HCT116 (cell line): ENCODE measurements around the gene TOPAZ1. TPM values are rescaled to one million over a fixed set of nuclear protein-coding genes. Genes with fewer than 3 reads are reported as not detected.

Source experiments
- ATAC-seq: fragments of 200-7000 bp; cut with Tn5 transposase; 2 replicates; pipeline ENCODE4 v1.9.1; 2020; ENCODE audit warnings: mild to moderate bottlenecking, moderate library complexity
- BruUV-seq: library from RNA; stranded (reverse); fragments of 400-500 nt; replicated peaks from 2 replicates; lab custom pipeline; 2021; lab: Mats Ljungman, UMichigan
- CTCF ChIA-PET: fragments of 300-600 bp; sonication (Branson Sonifier 250); formaldehyde crosslinking; loops from one replicate; lab custom pipeline; 2021; ENCODE audit warnings: antibody characterized with exemption; lab: Charles Lee
- POLR2A ChIA-PET: fragments of 300-600, 350-600 bp; sonication (Branson Sonifier 250); formaldehyde crosslinking; loops from one replicate; lab custom pipeline; 2021; ENCODE audit warnings: antibody characterized with exemption; lab: Charles Lee
- RAD21 ChIA-PET, 2 experiments: fragments of 300-600 bp; sonication (Branson Sonifier 250); formaldehyde crosslinking; loops; one replicate each; lab custom pipeline; 2023; ENCODE audit warnings: low total read pairs in 2 of 2; ENCODE audit not compliant: uncharacterized antibody in 2 of 2, unreplicated experiment in 2 of 2, low non-redundant PET in 1 of 2; lab: Charles Lee
- DNase-seq: peaks from one replicate; pipeline ENCODE4 v3.0.0-alpha.2; 2010; ENCODE audit warnings: low read depth, low spot score
- H2AFZ ChIP-seq: fragments of 200-600 bp; shearing (Covaris generic), sonication (generic); 2 replicates; pipeline ENCODE4 v1.6.1; 2017; ENCODE audit warnings: low read depth, mixed run types, mixed read lengths, antibody characterized with exemption, low read length; ENCODE audit not compliant: poor library complexity, severe bottlenecking
- H3K27ac ChIP-seq: 2 replicates; pipeline ENCODE4 v1.5.1; 2012; ENCODE audit warnings: low read depth, low read length
- H3K27me3 ChIP-seq: fragments of 200-600 bp; sonication (generic); 2 replicates; pipeline ENCODE4 v1.6.1; 2016; ENCODE audit warnings: mixed run types, low read length, mixed read lengths; ENCODE audit not compliant: insufficient read depth
- H3K36me3 ChIP-seq, 2 experiments: fragments of 200-500 bp in 1 of 2; fragments of 200-600 bp in 1 of 2; sonication (Bioruptor generic) in 1 of 2; sonication (generic) in 1 of 2; 2 replicates each; pipeline versions ENCODE4 v1.5.1 to v1.6.1; 2014 to 2016; ENCODE audit warnings: low read length in 2 of 2, inconsistent platforms in 1 of 2, mixed read lengths in 1 of 2, mixed run types in 1 of 2; ENCODE audit not compliant: insufficient read depth in 2 of 2, control insufficient read depth in 1 of 2
- H3K4me1 ChIP-seq, 2 experiments: fragments of 200-600 bp in 1 of 2; sonication (generic) in 1 of 2; 2 replicates each; pipeline versions ENCODE4 v1.5.1 to v1.6.1; 2012 to 2017; ENCODE audit warnings: low read length in 2 of 2, inconsistent platforms in 1 of 2, mild to moderate bottlenecking in 1 of 2, mixed read lengths in 1 of 2, mixed run types in 1 of 2, moderate library complexity in 1 of 2; ENCODE audit not compliant: insufficient read depth in 2 of 2, control insufficient read depth in 1 of 2
- H3K4me2 ChIP-seq: fragments of 200-600 bp; sonication (generic); 2 replicates; pipeline ENCODE4 v1.6.1; 2017; ENCODE audit warnings: mixed run types, low read length, mixed read lengths
- H3K4me3 ChIP-seq, 2 experiments: fragments of 200-600 bp in 1 of 2; sonication (generic) in 1 of 2; replicated peaks in 1 of 2; 2 replicates each; pipeline ENCODE4 v1.5.1; 2011 to 2016; ENCODE audit warnings: low read length in 2 of 2, control low read depth in 1 of 2, low read depth in 1 of 2, mild to moderate bottlenecking in 1 of 2, mixed read lengths in 1 of 2, mixed run types in 1 of 2
- H3K79me2 ChIP-seq: fragments of 200-600 bp; sonication (generic); 2 replicates; pipeline ENCODE4 v1.6.1; 2017; ENCODE audit warnings: mild to moderate bottlenecking, mixed run types, low read length, moderate library complexity, mixed read lengths; ENCODE audit not compliant: insufficient read depth
- H3K9ac ChIP-seq: fragments of 200-600 bp; sonication (generic); 2 replicates; pipeline ENCODE4 v1.6.1; 2016; ENCODE audit warnings: low read length, mixed read lengths
- H3K9me2 ChIP-seq: fragments of 200-600 bp; sonication (generic), shearing (Covaris generic); 2 replicates; pipeline ENCODE4 v1.6.1; 2017; ENCODE audit warnings: mixed run types, mild to moderate bottlenecking, moderate library complexity; ENCODE audit not compliant: insufficient read depth
- H3K9me3 ChIP-seq, 2 experiments: fragments of 200-500 bp in 1 of 2; fragments of 200-600 bp in 1 of 2; sonication (Bioruptor generic) in 1 of 2; sonication (generic) in 1 of 2; 2 replicates each; pipeline ENCODE4 v1.6.1; 2014 to 2017; ENCODE audit warnings: low read length in 2 of 2, mixed read lengths in 2 of 2, inconsistent platforms in 1 of 2, low read depth in 1 of 2, mild to moderate bottlenecking in 1 of 2, mixed run types in 1 of 2, moderate library complexity in 1 of 2; ENCODE audit not compliant: control insufficient read depth in 1 of 2, insufficient read depth in 1 of 2
- H4K20me1 ChIP-seq: fragments of 200-600 bp; sonication (generic), shearing (Covaris generic); 2 replicates; pipeline ENCODE4 v1.6.1; 2017; ENCODE audit warnings: mixed run types, mild to moderate bottlenecking, moderate library complexity; ENCODE audit not compliant: insufficient read depth
- ELF1 ChIP-seq: IDR thresholded peaks from 2 replicates; pipeline ENCODE4 v1.6.1; 2012; ENCODE audit warnings: low read depth, borderline replicate concordance
- EZH2 ChIP-seq: fragments of 200-600 bp; sonication (generic); IDR thresholded peaks from 2 replicates; pipeline ENCODE4 v1.6.1; 2017; ENCODE audit warnings: antibody characterized with exemption, mixed run types
- FOSL1 ChIP-seq: IDR thresholded peaks from 2 replicates; pipeline ENCODE4 v1.6.1; 2012; ENCODE audit warnings: low read depth
- MAX ChIP-seq: IDR thresholded peaks from 2 replicates; pipeline ENCODE4 v1.6.1; 2012
- POLR2A ChIP-seq: IDR thresholded peaks from 2 replicates; pipeline ENCODE4 v1.7.0; 2011; ENCODE audit warnings: borderline replicate concordance; ENCODE audit not compliant: insufficient read depth, insufficient read length; ENCODE audit errors: extremely low read depth
- SP1 ChIP-seq: IDR thresholded peaks from 2 replicates; pipeline ENCODE4 v1.6.1; 2012; ENCODE audit warnings: low read depth
- TCF7L2 ChIP-seq: IDR thresholded peaks from 2 replicates; pipeline ENCODE4 v1.7.0; 2011; ENCODE audit warnings: borderline replicate concordance, inconsistent platforms; ENCODE audit not compliant: insufficient read depth, insufficient read length; ENCODE audit errors: extremely low read depth
- intact Hi-C: fragments of 100-400 bp; cut with micrococcal nuclease; formaldehyde crosslinking; loops from 2 replicates; pipeline ENCODE4 v1.10.0; 2022
- total RNA-seq: library from RNA; stranded (reverse); gene quantifications from one replicate; pipeline ENCODE4 v1.2.1, GENCODE V29; 2021; ENCODE audit not compliant: unreplicated experiment
- TF ChIP-seq, protein P1 (sequence below), 3 experiments: fragments of 200-600 bp in 1 of 3; sonication (generic) in 1 of 3; IDR thresholded peaks in 2 of 3; conservative IDR thresholded peaks in 1 of 3; 2 replicates each; pipeline ENCODE4 v1.5.1; 2012 to 2017; ENCODE audit warnings: low read depth in 2 of 3, low read length in 2 of 3, antibody characterized with exemption in 1 of 3, borderline replicate concordance in 1 of 3, control low read depth in 1 of 3, mild to moderate bottlenecking in 1 of 3, mixed read lengths in 1 of 3, mixed run types in 1 of 3, moderate library complexity in 1 of 3; ENCODE audit not compliant: insufficient read depth in 1 of 3
- TF ChIP-seq, protein P2 (sequence below): IDR thresholded peaks from 2 replicates; pipeline ENCODE4 v1.6.1; 2012

The TOPAZ1 gene
- total RNA-seq, 1 experiment from 2014 or later: not detected

GRCh38 chr3:44248152-44248551 is 6.5 kb downstream of the TOPAZ1 start:
- Histone ChIP-seq H3K9me2 (no peaks in the 10 kb centered on the region), H3K27ac (no peak overlapping the region), H3K4me2 (no peak overlapping the region), H3K9ac (no peak overlapping the region), H2AFZ (no peak overlapping the region), H3K4me1 (no peaks in the 10 kb centered on the region), H3K79me2 (no peaks in the 10 kb centered on the region), H3K9me3 (no peaks in the 10 kb centered on the region), H3K4me3 (no peak overlapping the region), H3K36me3 (no peaks in the 10 kb centered on the region), H4K20me1 (no peaks in the 10 kb centered on the region), H3K27me3 (no peaks in the 10 kb centered on the region)
- BruUV-seq: no TSS peak
- TF ChIP-seq ELF1 (no peak), MAX (no peak), TCF7L2 (no peak), SP1 (no peak), EZH2 (no peak), POLR2A (no peak), FOSL1 (no peak)
- TF ChIP-seq, protein P1, sequence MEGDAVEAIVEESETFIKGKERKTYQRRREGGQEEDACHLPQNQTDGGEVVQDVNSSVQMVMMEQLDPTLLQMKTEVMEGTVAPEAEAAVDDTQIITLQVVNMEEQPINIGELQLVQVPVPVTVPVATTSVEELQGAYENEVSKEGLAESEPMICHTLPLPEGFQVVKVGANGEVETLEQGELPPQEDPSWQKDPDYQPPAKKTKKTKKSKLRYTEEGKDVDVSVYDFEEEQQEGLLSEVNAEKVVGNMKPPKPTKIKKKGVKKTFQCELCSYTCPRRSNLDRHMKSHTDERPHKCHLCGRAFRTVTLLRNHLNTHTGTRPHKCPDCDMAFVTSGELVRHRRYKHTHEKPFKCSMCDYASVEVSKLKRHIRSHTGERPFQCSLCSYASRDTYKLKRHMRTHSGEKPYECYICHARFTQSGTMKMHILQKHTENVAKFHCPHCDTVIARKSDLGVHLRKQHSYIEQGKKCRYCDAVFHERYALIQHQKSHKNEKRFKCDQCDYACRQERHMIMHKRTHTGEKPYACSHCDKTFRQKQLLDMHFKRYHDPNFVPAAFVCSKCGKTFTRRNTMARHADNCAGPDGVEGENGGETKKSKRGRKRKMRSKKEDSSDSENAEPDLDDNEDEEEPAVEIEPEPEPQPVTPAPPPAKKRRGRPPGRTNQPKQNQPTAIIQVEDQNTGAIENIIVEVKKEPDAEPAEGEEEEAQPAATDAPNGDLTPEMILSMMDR (IDR thresholded peaks at IDR 0.05 in 2 of 3, conservative IDR thresholded peaks at IDR 0.05 in 1 of 3; ENCODE audit: borderline replicate concordance in 1 of 3, insufficient read depth in 1 of 3, low read depth in 2 of 3, low read length in 2 of 3): no peak
- TF ChIP-seq, protein P2, sequence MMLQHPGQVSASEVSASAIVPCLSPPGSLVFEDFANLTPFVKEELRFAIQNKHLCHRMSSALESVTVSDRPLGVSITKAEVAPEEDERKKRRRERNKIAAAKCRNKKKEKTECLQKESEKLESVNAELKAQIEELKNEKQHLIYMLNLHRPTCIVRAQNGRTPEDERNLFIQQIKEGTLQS: no peak
- ChIA-PET RAD21 (no interaction called here), CTCF (no interaction called here), POLR2A (no interaction called here)
- ATAC-seq (no peak), DNase-seq (no peak)
- intact Hi-C loops: no loop called here
